Hepatocyte (in vitro differentiated cells): ENCODE results near the gene TEX14. TPM values are rescaled to one million over a fixed set of nuclear protein-coding genes. Genes with fewer than 3 reads are reported as not detected.

ENCODE experiments used
- DNase-seq: peaks from one replicate; pipeline ENCODE4 v3.0.0-alpha.2; 2016; ENCODE audit warnings: low spot score
- H2AFZ ChIP-seq: fragments of 200-600 bp; sonication (generic); 2 replicates; pipeline ENCODE4 v1.6.0; 2016; ENCODE audit warnings: antibody characterized with exemption, mild to moderate bottlenecking
- H3K27ac ChIP-seq: fragments of 200-600 bp; sonication (generic); 2 replicates; pipeline ENCODE4 v1.5.1; 2016; ENCODE audit warnings: mild to moderate bottlenecking
- H3K27me3 ChIP-seq: fragments of 200-600 bp; sonication (generic); 2 replicates; pipeline ENCODE4 v1.6.1; 2016
- H3K36me3 ChIP-seq: fragments of 200-600 bp; sonication (generic); replicated peaks from 2 replicates; pipeline ENCODE4 v1.5.1; 2016; ENCODE audit warnings: low read depth; ENCODE audit not compliant: insufficient read depth
- H3K4me1 ChIP-seq: fragments of 200-600 bp; sonication (generic); 2 replicates; pipeline ENCODE4 v1.5.1; 2016; ENCODE audit warnings: mild to moderate bottlenecking, moderate library complexity; ENCODE audit not compliant: insufficient read depth
- H3K4me2 ChIP-seq: fragments of 200-600 bp; sonication (generic); 2 replicates; pipeline ENCODE4 v1.6.0; 2016
- H3K4me3 ChIP-seq: fragments of 200-600 bp; sonication (generic); 2 replicates; pipeline ENCODE4 v1.5.1; 2016; ENCODE audit warnings: mild to moderate bottlenecking
- H3K79me2 ChIP-seq: fragments of 200-600 bp; sonication (generic); 2 replicates; pipeline ENCODE4 v1.6.0; 2017; ENCODE audit warnings: mild to moderate bottlenecking
- H3K9me2 ChIP-seq: fragments of 200-600 bp; sonication (generic); replicated peaks from 2 replicates; pipeline ENCODE4 v1.6.0; 2017; ENCODE audit warnings: mild to moderate bottlenecking; ENCODE audit not compliant: insufficient read depth
- H3K9me3 ChIP-seq: fragments of 200-600 bp; sonication (generic); 2 replicates; pipeline ENCODE4 v1.5.1; 2016; ENCODE audit warnings: low read depth, mild to moderate bottlenecking
- H4K20me1 ChIP-seq: fragments of 200-600 bp; sonication (generic); 2 replicates; pipeline ENCODE4 v1.6.0; 2016; ENCODE audit warnings: mild to moderate bottlenecking; ENCODE audit not compliant: insufficient read depth, poor library complexity, severe bottlenecking
- EZH2 ChIP-seq: fragments of 200-600 bp; sonication (generic); IDR thresholded peaks from 2 replicates; pipeline ENCODE4 v1.6.1; 2016; ENCODE audit warnings: antibody characterized with exemption, mild to moderate bottlenecking, borderline replicate concordance
- EZH2phosphoT487 ChIP-seq: fragments of 200-600 bp; sonication (generic); IDR thresholded peaks from one replicate; pipeline ENCODE4 v1.6.1; 2018; ENCODE audit warnings: antibody characterized with exemption, mild to moderate bottlenecking, low read depth, moderate library complexity; ENCODE audit not compliant: unreplicated experiment, severe bottlenecking
- WGBS: methylation state at CpG from one replicate; pipeline ENCODE4 v1.1.6; 2016; ENCODE audit warnings: low lambda C conversion rate; ENCODE audit errors: missing lambda C conversion rate; 5-methylcytosine and 5-hydroxymethylcytosine counted together
- polyA plus RNA-seq: library from polyadenylated mRNA; unstranded; fragments of >200 nt; fragmentation: Nextera tagmentation; extraction: Ambion mirVana; gene quantifications from 2 replicates; pipeline ENCODE4 v1.2.1, GENCODE V29; 2016
- total RNA-seq: library from RNA; depleted of rRNA; stranded (reverse); fragments of >200 nt; gene quantifications from 2 replicates; pipeline ENCODE4 v1.2.3, GENCODE V29; 2014
- TF ChIP-seq, protein P1 (sequence below): fragments of 200-600 bp; sonication (generic); IDR thresholded peaks from 2 replicates; pipeline ENCODE4 v1.5.1; 2016; ENCODE audit warnings: antibody characterized with exemption, mild to moderate bottlenecking; ENCODE audit not compliant: poor library complexity

TEX14 gene
- total and polyA plus RNA-seq, 2 experiments from 2014 or later, result 0.07 TPM; not detected in 1

DNA sequence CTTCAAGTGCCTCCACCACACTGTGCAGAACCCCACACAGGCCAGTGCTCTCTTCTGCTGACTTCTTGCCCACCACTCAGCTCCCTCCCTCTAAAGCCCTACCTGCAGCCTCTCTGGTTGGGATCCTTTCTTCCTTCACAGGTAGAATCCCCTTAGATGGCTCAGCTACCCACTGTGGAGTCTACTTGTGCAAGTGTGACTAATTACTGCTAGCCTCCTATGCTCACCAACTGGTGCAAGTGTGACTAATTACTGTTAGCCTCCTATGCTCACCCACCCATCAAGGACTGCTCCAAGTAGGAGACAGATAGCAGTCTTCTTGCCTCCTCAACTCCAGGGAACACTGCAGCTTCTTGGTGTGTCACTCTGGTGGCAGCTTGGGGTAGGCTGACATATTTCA lies 43.6 kb downstream of the TEX14 start:
- no peak overlapping the region for H3K4me2 ChIP-seq
- H3K27ac ChIP-seq, result no peak overlapping the region
- no peaks in the 10 kb centered on the region for H4K20me1 ChIP-seq
- no peaks in the 10 kb centered on the region for H3K9me2 ChIP-seq
- H3K4me1 ChIP-seq, result no peaks in the 10 kb centered on the region
- no peak overlapping the region for H2AFZ ChIP-seq
- H3K9me3 ChIP-seq, result no peaks in the 10 kb centered on the region
- no peaks in the 10 kb centered on the region for H3K79me2 ChIP-seq
- H3K4me3 ChIP-seq, result no peak overlapping the region
- no peaks in the 10 kb centered on the region for H3K27me3 ChIP-seq
- DNase-seq, result no peak
- no peaks in the 10 kb centered on the region for H3K36me3 ChIP-seq
- TF ChIP-seq, protein P1, sequence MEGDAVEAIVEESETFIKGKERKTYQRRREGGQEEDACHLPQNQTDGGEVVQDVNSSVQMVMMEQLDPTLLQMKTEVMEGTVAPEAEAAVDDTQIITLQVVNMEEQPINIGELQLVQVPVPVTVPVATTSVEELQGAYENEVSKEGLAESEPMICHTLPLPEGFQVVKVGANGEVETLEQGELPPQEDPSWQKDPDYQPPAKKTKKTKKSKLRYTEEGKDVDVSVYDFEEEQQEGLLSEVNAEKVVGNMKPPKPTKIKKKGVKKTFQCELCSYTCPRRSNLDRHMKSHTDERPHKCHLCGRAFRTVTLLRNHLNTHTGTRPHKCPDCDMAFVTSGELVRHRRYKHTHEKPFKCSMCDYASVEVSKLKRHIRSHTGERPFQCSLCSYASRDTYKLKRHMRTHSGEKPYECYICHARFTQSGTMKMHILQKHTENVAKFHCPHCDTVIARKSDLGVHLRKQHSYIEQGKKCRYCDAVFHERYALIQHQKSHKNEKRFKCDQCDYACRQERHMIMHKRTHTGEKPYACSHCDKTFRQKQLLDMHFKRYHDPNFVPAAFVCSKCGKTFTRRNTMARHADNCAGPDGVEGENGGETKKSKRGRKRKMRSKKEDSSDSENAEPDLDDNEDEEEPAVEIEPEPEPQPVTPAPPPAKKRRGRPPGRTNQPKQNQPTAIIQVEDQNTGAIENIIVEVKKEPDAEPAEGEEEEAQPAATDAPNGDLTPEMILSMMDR, result no peak
- TF ChIP-seq EZH2phosphoT487, result no peak
- TF ChIP-seq EZH2, result no peak

DNA sequence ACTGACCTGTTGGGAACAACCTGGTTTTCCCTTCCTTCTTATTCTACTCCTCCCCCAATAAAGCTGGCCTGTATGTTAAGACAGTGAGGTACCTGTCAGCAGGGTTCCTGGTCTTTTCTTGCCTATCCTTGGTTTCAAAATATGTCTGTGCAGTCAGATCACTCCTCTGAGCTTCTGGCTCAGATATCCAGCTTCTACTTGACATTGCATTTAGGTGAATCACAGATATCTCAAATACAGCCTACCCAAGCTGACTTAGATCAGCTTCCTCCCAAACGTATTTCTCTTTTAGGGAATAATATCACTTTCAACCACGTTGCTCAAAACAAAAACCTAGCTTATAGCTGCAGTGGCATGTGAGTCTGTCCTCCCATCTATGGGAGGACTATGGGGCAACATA lies 48.7 kb downstream of the TEX14 start:
- Histone ChIP-seq H3K9me3 (no peaks in the 10 kb centered on the region), H3K4me3 (no peak overlapping the region), H2AFZ (no peak overlapping the region), H3K79me2 (no peaks in the 10 kb centered on the region), H3K4me1 (no peaks in the 10 kb centered on the region), H3K36me3 (no peaks in the 10 kb centered on the region), H4K20me1 (no peaks in the 10 kb centered on the region), H3K27me3 (no peaks in the 10 kb centered on the region), H3K4me2 (no peak overlapping the region), H3K27ac (no peak overlapping the region), H3K9me2 (no peaks in the 10 kb centered on the region)
- no peak for DNase-seq
- WGBS, result 77% methylated on average over 2 of the region's 2 CpGs
- TF ChIP-seq EZH2, result no peak
- TF ChIP-seq EZH2phosphoT487, result no peak

DNA sequence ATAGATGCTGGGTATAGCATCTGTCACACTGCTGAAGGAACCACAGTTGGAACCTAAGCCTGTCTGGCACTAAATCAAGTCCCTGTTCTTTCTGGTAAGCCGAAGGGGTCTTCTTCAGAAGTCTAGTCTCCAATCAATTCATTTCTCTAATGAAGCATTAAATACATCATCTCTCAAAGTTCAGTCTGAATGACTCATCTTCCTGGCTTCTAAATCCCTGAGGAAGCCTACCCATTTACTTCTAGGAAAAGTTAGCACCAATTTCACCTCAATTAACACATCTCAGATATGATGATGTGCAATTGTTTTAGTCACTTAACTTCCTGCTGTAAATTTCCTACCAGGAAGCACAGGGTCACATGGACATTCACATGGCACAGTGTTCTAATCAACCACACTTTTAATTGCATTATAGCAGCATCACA lies 49.9 kb downstream of the TEX14 start:
- no peak for DNase-seq
- H3K4me2 ChIP-seq, result no peak overlapping the region
- H3K79me2 ChIP-seq, result no peaks in the 10 kb centered on the region
- H3K9me3 ChIP-seq, result no peaks in the 10 kb centered on the region
- TF ChIP-seq, protein P1, result no peak
- TF ChIP-seq EZH2, result no peak
- TF ChIP-seq EZH2phosphoT487, result no peak
- H3K9me2 ChIP-seq, result no peaks in the 10 kb centered on the region
- WGBS, result 97% methylated on average over 1 of the region's 1 CpG
- no peak overlapping the region for H3K27ac ChIP-seq
- H2AFZ ChIP-seq, result no peak overlapping the region
- H4K20me1 ChIP-seq, result no peaks in the 10 kb centered on the region
- H3K4me3 ChIP-seq, result no peak overlapping the region
- no peaks in the 10 kb centered on the region for H3K36me3 ChIP-seq
- H3K4me1 ChIP-seq, result no peaks in the 10 kb centered on the region
- H3K27me3 ChIP-seq, result no peaks in the 10 kb centered on the region

DNA sequence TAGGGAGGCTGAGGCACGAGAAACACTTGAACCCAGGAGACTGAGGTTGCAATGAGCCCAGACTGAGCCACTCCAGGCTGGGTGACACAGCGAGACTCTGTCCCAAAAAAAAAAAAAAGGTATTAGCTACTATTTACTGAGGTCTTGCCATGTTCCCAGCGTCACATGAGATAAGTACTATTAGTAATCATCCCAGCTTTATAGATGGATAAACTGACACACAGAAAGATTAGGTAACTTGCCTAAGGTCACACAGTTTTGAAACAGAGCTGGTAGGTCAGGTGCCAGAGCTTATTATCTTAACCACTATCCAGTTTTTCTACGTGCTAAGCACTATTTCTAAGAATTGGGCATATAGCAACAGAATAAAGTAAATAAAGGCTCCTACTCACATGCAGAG lies 51.6 kb downstream of the TEX14 start:
- H3K4me1 ChIP-seq, result no peaks in the 10 kb centered on the region
- no peaks in the 10 kb centered on the region for H3K9me3 ChIP-seq
- no peak for TF ChIP-seq EZH2phosphoT487
- TF ChIP-seq, protein P1, result no peak
- no peak for TF ChIP-seq EZH2
- no peak overlapping the region for H3K4me3 ChIP-seq
- H2AFZ ChIP-seq, result no peak overlapping the region
- 60% methylated on average over 4 of the region's 4 CpGs for WGBS
- no peaks in the 10 kb centered on the region for H3K36me3 ChIP-seq
- H4K20me1 ChIP-seq, result no peaks in the 10 kb centered on the region
- no peaks in the 10 kb centered on the region for H3K9me2 ChIP-seq
- no peaks in the 10 kb centered on the region for H3K27me3 ChIP-seq
- H3K27ac ChIP-seq, result no peak overlapping the region
- H3K79me2 ChIP-seq, result no peaks in the 10 kb centered on the region
- no peak overlapping the region for H3K4me2 ChIP-seq
- DNase-seq, result no peak
